K562 (cell line): ENCODE results near the gene SF3B3. TPM values are rescaled to one million over a fixed set of nuclear protein-coding genes. Genes with fewer than 3 reads are reported as not detected.

Source experiments
- ATF6 ChIP-seq: sonication (generic); formaldehyde crosslinking; IDR thresholded peaks from 2 replicates; pipeline ENCODE4 v1.4.0; 2020; ENCODE audit warnings: mild to moderate bottlenecking, missing genetic modification reagents
- GABPB2 ChIP-seq: fragments of 250-450 bp; sonication (Bioruptor Pico); conservative IDR thresholded peaks from 2 replicates; pipeline ENCODE4 v1.5.1; 2021; ENCODE audit warnings: mild to moderate bottlenecking
- HDAC1 ChIP-seq, 2 experiments: fragments of 450-650 bp; IDR thresholded peaks; 2 replicates each; pipeline ENCODE4 v1.6.1; 2016 to 2017; ENCODE audit warnings: inconsistent platforms in 1 of 2, mild to moderate bottlenecking in 1 of 2, moderate library complexity in 1 of 2
- POLR2AphosphoS5 ChIP-seq: IDR thresholded peaks from 2 replicates; pipeline ENCODE4 v1.6.1; 2011; ENCODE audit warnings: mild to moderate bottlenecking, low read depth, low read length, moderate library complexity; ENCODE audit not compliant: control insufficient read depth, insufficient read depth
- SIN3A ChIP-seq, 2 experiments: fragments of 150-350 bp in 1 of 2; IDR thresholded peaks; 2 replicates each; pipeline ENCODE4 v1.6.1; 2011 to 2016; ENCODE audit warnings: borderline replicate concordance in 2 of 2, low read depth in 2 of 2, low read length in 2 of 2, mild to moderate bottlenecking in 2 of 2, moderate library complexity in 2 of 2; ENCODE audit not compliant: control insufficient read depth in 1 of 2
- SMAD1 ChIP-seq: fragments of 150-350 bp; IDR thresholded peaks from 2 replicates; pipeline ENCODE4 v1.6.1; 2014; ENCODE audit warnings: low read length, low read depth; ENCODE audit not compliant: partially characterized antibody
- UBTF ChIP-seq, 2 experiments: IDR thresholded peaks; 2 replicates each; pipeline ENCODE4 v1.6.1; 2012; ENCODE audit warnings: improper control_type of control experiment in 2 of 2, low read depth in 2 of 2, low read length in 2 of 2, borderline replicate concordance in 1 of 2
- ZBTB5 ChIP-seq: fragments of 450-650 bp; IDR thresholded peaks from 2 replicates; pipeline ENCODE4 v1.6.1; 2017; ENCODE audit warnings: antibody characterized with exemption
- ZNF584 ChIP-seq: fragments of 200-800 bp; sonication (Bioruptor generic); IDR thresholded peaks from 2 replicates; pipeline ENCODE4 v1.6.1; 2016; ENCODE audit warnings: low read depth, mild to moderate bottlenecking, missing genetic modification characterization, missing compliant biosample characterization
- polyA plus RNA-seq, 8 experiments: library from polyadenylated mRNA; depleted of rRNA in 4 of 8; stranded (reverse) in 5 of 8; unstranded in 3 of 8; fragments of >200 nt; fragmentation: Nextera tagmentation in 2 of 8; fragmentation: Illumina TruSeq in 1 of 8; extraction: Ambion mirVana in 2 of 8; extraction: Trizol in 1 of 8; gene quantifications; 2 replicates each; pipeline versions ENCODE4 v1.2.1 to v1.2.3, GENCODE V29; 2011 to 2014; ENCODE audit warnings: inconsistent platforms in 1 of 8, missing spikeins in 1 of 8
- total RNA-seq, 7 experiments: library from RNA; depleted of rRNA in 6 of 7; stranded (reverse); fragments of >200 nt in 6 of 7; fragmentation: Illumina TruSeq in 2 of 7; extraction: Trizol in 2 of 7; gene quantifications; 2 replicates each; pipeline versions ENCODE4 v1.2.1 to v1.2.3, GENCODE V29; 2011 to 2021; ENCODE audit warnings: low replicate concordance in 1 of 7
- TF ChIP-seq, protein P1 (sequence below), 2 experiments: fragments of 450-650 bp; IDR thresholded peaks; 2 replicates each; pipeline ENCODE4 v1.6.1; 2016; ENCODE audit warnings: mild to moderate bottlenecking in 2 of 2, borderline replicate concordance in 1 of 2, low read depth in 1 of 2, moderate library complexity in 1 of 2

Gene SF3B3
- total and polyA plus RNA-seq, 9 of the 15 experiments (the other 6 are each of a cell fraction or from before 2014, with no cell fraction given), result 98.9 to 546 (median 221) TPM

DNA sequence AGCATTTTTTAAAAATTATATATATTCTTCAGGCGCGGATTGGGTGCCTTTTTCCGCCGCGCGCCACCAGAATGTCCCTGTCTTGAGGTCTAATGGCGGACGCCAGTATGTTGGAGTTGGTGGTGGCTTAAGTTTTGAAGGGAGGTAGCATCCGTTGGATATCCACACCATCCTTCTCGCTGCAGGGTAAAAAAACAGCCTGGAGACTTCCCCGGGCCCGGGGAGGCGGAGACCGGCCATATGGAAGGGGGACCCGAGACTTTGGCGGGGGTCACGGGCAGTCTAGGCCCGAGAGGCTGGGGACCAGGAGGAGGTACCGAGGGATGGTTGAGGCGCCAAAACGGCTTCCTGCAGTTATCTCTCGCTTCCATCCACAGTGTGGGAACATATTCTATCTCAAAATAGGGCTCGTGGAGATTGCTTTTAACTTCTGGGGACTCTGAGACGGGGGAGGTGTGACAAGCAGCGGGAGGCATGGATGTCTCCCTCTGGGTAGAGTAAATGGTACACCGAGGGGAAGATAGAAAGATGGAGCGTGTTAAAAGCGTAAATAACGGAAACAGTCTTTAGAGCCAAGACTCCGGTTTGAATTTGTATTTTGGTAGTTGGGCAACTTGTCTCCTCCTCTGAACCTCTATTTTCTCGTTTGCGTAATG is at the start of gene SF3B3 (continued):
- TF ChIP-seq, protein P1, sequence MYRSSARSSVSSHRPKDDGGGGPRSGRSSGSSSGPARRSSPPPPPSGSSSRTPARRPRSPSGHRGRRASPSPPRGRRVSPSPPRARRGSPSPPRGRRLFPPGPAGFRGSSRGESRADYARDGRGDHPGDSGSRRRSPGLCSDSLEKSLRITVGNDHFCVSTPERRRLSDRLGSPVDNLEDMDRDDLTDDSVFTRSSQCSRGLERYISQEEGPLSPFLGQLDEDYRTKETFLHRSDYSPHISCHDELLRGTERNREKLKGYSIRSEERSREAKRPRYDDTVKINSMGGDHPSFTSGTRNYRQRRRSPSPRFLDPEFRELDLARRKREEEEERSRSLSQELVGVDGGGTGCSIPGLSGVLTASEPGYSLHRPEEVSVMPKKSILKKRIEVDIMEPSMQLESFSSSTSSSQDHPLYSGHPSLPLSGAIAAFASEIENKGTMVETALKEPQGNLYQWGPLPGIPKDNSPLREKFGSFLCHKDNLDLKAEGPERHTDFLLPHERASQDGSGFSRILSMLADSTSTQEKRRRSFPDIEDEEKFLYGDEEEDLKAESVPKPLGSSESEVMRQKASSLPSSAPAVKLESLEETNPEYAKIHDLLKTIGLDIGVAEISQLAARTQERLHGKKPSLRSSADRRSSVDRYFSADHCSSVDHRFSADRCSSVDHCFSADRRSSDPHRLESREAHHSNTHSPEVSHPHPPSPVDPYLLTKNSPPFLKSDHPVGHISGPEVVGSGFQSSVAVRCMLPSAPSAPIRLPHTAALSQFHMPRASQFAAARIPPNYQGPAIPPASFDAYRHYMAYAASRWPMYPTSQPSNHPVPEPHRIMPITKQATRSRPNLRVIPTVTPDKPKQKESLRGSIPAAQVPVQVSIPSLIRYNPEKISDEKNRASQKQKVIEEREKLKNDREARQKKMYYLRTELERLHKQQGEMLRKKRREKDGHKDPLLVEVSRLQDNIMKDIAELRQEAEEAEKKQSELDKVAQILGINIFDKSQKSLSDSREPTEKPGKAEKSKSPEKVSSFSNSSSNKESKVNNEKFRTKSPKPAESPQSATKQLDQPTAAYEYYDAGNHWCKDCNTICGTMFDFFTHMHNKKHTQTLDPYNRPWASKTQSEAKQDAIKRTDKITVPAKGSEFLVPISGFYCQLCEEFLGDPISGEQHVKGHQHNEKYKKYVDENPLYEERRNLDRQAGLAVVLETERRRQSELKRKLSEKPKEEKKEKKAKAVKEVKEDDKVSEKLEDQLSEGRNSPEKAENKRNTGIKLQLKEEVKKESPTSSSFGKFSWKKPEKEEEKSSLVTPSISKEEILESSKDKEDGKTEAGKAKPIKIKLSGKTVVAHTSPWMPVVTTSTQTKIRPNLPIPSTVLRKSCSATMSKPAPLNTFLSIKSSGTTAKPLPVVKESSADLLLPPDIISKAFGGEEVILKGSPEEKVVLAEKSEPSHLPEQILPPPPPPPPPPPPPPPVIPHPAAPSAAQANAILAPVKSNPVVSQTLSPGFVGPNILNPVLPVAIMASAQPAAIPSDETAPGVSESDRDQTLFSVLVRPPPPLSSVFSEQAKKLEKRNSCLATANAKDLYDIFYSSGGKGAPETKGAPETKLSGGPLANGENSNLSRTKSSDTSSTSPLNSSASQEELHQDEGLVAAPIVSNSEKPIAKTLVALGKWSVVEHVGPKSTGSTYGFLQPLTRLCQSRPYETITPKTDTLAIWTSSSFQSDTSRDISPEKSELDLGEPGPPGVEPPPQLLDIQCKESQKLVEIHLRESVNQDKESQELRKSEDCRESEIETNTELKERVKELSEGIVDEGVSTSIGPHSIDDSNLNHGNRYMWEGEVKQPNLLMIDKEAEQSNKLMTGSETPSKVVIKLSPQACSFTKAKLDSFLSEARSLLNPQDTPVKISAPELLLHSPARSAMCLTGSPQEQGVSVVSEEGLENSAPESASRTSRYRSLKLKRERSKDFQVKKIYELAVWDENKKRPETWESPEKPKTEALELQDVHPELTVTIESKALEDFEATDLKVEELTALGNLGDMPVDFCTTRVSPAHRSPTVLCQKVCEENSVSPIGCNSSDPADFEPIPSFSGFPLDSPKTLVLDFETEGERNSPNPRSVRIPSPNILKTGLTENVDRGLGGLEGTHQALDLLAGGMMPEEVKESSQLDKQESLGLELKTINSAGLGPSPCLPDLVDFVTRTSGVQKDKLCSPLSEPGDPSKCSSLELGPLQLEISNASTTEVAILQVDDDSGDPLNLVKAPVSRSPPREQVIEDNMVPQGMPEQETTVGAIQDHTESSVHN (IDR thresholded peaks at IDR 0.05; ENCODE audit: borderline replicate concordance in 1 of 2, low read depth in 1 of 2), result peak in 1 of 2 experiments; percentile 95; a peak in 2 of 4 replicates
- TF ChIP-seq POLR2AphosphoS5 (peak; percentile 84), ZBTB5 (no peak), ZNF584 (CRISPR knock-in tag) (peak; percentile 73; the same call in 1 of the 2 replicates), HDAC1 (IDR thresholded peaks at IDR 0.05) (peak in 1 of 2 experiments; percentile 41; a peak in 1 of 4 replicates), ATF6 (CRISPR knock-in tag) (0 out of 2 replicates have a peak, but pooled peaks have one; percentile 67), SMAD1 (peak; percentile 92), GABPB2 (no peak), UBTF (IDR thresholded peaks at IDR 0.05; ENCODE audit: borderline replicate concordance in 1 of 2, low read depth in 2 of 2, low read length in 2 of 2) (peak in 1 of 2 experiments; percentile 89; a peak in 2 of 4 replicates), SIN3A (IDR thresholded peaks at IDR 0.05; ENCODE audit: borderline replicate concordance in 2 of 2, control insufficient read depth in 1 of 2, low read depth in 2 of 2, low read length in 2 of 2) (0 out of 4 replicates have a peak, but pooled peaks of 1 of the 2 experiments have one; percentile 19)
